Measurements from ENCODE around the gene NGLY1.

DNA sequence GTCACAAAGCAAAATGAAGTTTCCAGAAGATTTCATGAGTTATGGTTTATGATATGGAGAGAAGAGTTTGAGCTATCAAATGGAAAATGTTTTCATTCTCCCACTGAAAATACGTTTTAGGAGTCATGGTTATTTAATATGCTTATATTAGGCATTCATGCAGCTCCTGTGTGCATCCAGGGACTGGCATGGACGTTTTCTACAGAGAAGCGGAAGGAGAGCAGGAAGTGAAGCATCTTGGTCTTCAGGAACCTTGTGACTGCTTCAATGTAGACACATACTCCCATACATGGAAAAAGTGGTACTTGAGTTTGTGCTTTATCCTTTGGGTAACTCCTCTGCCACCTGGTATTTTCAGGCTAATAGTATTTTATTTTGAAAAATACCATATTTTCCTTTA lies 75.2 kb downstream of the NGLY1 start:
- TF ChIP-seq EZH2phosphoT487 (IDR thresholded peaks at IDR 0.05; ENCODE audit: low read length) = no peak
- TF ChIP-seq, protein P1, sequence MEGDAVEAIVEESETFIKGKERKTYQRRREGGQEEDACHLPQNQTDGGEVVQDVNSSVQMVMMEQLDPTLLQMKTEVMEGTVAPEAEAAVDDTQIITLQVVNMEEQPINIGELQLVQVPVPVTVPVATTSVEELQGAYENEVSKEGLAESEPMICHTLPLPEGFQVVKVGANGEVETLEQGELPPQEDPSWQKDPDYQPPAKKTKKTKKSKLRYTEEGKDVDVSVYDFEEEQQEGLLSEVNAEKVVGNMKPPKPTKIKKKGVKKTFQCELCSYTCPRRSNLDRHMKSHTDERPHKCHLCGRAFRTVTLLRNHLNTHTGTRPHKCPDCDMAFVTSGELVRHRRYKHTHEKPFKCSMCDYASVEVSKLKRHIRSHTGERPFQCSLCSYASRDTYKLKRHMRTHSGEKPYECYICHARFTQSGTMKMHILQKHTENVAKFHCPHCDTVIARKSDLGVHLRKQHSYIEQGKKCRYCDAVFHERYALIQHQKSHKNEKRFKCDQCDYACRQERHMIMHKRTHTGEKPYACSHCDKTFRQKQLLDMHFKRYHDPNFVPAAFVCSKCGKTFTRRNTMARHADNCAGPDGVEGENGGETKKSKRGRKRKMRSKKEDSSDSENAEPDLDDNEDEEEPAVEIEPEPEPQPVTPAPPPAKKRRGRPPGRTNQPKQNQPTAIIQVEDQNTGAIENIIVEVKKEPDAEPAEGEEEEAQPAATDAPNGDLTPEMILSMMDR (IDR thresholded peaks at IDR 0.05; ENCODE audit: low read length) = no peak

Measured in MM.1S (cell line).